SK-N-SH treated with all-trans-retinoic acid at 6 μM for 48 hours (cell line): Measurements from ENCODE around the gene FBXO31.

Experiments used
- ARNTL ChIP-seq: fragments of 450-650 bp; formaldehyde crosslinking; IDR thresholded peaks from 2 replicates; pipeline ENCODE4 v1.5.0; 2020; ENCODE audit warnings: low read depth, mild to moderate bottlenecking, moderate library complexity, borderline replicate concordance
- BACH2 ChIP-seq: fragments of 250-450 bp; sonication (Bioruptor Pico); IDR thresholded peaks from 2 replicates; pipeline ENCODE4 v1.9.0; 2021; ENCODE audit warnings: mild to moderate bottlenecking, borderline replicate concordance
- ISL1 ChIP-seq: fragments of 250-450 bp; sonication (Bioruptor Pico); IDR thresholded peaks from 2 replicates; pipeline ENCODE4 v2.1.2; 2022; ENCODE audit warnings: mild to moderate bottlenecking, moderate library complexity
- OSR1 ChIP-seq: fragments of 250-450 bp; sonication (Bioruptor Pico); IDR thresholded peaks from 2 replicates; pipeline ENCODE4 v1.8.0; 2022; ENCODE audit warnings: moderate library complexity, mild to moderate bottlenecking, inconsistent platforms
- RARB ChIP-seq: fragments of 250-450 bp; sonication (Bioruptor Pico); IDR thresholded peaks from 2 replicates; pipeline ENCODE4 v1.8.0; 2021; ENCODE audit warnings: mild to moderate bottlenecking, moderate library complexity
- ZC3H10 ChIP-seq: fragments of 250-450 bp; sonication (Bioruptor Pico); IDR thresholded peaks from 2 replicates; pipeline ENCODE4 v1.5.1; 2021; ENCODE audit warnings: mild to moderate bottlenecking, moderate library complexity
- ZFP30 ChIP-seq: fragments of 450-650 bp; formaldehyde crosslinking; IDR thresholded peaks from 2 replicates; pipeline ENCODE4 v1.5.0; 2022; ENCODE audit warnings: mild to moderate bottlenecking, moderate library complexity
- ZNF70 ChIP-seq: fragments of 450-650 bp; formaldehyde crosslinking; IDR thresholded peaks from 2 replicates; pipeline ENCODE4 v1.5.0; 2020; ENCODE audit warnings: mild to moderate bottlenecking, moderate library complexity
- ZNF8 ChIP-seq: fragments of 450-650 bp; formaldehyde crosslinking; IDR thresholded peaks from 2 replicates; pipeline ENCODE4 v1.5.0; 2020; ENCODE audit warnings: mild to moderate bottlenecking, moderate library complexity
- TF ChIP-seq, protein P1 (sequence below): fragments of 250-450 bp; sonication (Bioruptor Pico); IDR thresholded peaks from 2 replicates; pipeline ENCODE4 v1.8.0; 2020; ENCODE audit warnings: mild to moderate bottlenecking, moderate library complexity, borderline replicate concordance
- TF ChIP-seq, protein P2 (sequence below): fragments of 250-450 bp; sonication (Bioruptor Pico); IDR thresholded peaks from 2 replicates; pipeline ENCODE4 v1.5.1; 2020; ENCODE audit warnings: low read depth, mild to moderate bottlenecking, moderate library complexity

DNA sequence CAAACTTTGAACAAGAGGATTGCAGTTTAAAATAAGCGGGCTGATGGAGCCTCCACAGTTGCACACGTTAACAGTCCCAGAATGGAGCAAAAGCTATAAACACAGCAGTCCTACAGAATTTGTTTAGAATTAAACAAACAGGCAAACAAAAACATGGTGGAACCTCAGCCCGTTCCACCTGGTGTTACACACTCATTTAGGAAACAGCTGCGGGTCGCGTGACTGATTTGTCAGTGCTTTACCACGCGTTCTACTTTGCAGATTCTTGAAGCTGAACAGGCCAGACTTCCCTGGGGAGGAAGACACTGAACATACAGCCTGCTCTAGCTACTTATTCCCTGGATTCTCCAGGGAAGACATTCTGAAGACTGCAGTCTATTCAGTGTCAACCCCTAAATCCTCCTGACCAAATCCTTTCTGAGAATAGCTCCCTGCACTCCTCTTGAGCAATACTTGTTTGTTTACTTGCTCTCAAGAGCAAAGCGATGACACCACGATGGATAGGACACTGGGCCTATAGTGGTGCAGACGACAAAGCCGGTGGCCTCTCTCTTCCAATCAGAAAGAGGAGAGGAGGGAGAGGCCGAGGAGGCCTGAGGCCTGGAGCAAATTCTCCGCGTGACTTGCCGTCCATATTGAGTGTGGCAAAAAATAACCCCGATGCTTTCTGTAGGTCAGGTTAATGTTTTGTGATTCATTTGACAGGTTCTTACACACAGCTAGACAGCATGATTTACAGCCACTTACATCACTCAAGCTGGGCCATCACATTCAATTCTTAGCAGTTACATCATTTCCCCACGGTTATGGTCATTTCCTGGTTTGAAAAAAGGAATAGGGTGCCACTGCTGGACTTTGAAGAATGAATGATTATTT, 4.6 kb upstream of the FBXO31 start:
- TF ChIP-seq BACH2 (CRISPR knock-in tag) (no peak), ZFP30 (CRISPR knock-in tag) (no peak), ZC3H10 (no peak), RARB (no peak), ZNF8 (no peak), ISL1 (peak; percentile 61), ZNF70 (CRISPR knock-in tag) (no peak), ARNTL (CRISPR knock-in tag) (no peak), OSR1 (no peak)
- TF ChIP-seq, protein P1, sequence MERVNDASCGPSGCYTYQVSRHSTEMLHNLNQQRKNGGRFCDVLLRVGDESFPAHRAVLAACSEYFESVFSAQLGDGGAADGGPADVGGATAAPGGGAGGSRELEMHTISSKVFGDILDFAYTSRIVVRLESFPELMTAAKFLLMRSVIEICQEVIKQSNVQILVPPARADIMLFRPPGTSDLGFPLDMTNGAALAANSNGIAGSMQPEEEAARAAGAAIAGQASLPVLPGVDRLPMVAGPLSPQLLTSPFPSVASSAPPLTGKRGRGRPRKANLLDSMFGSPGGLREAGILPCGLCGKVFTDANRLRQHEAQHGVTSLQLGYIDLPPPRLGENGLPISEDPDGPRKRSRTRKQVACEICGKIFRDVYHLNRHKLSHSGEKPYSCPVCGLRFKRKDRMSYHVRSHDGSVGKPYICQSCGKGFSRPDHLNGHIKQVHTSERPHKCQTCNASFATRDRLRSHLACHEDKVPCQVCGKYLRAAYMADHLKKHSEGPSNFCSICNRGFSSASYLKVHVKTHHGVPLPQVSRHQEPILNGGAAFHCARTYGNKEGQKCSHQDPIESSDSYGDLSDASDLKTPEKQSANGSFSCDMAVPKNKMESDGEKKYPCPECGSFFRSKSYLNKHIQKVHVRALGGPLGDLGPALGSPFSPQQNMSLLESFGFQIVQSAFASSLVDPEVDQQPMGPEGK (CRISPR knock-in tag): no peak
- TF ChIP-seq, protein P2, sequence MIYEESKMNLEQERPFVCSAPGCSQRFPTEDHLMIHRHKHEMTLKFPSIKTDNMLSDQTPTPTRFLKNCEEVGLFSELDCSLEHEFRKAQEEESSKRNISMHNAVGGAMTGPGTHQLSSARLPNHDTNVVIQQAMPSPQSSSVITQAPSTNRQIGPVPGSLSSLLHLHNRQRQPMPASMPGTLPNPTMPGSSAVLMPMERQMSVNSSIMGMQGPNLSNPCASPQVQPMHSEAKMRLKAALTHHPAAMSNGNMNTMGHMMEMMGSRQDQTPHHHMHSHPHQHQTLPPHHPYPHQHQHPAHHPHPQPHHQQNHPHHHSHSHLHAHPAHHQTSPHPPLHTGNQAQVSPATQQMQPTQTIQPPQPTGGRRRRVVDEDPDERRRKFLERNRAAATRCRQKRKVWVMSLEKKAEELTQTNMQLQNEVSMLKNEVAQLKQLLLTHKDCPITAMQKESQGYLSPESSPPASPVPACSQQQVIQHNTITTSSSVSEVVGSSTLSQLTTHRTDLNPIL (CRISPR knock-in tag): no peak
